ENCODE measurements around the gene SCG3.

SCG3 gene

GRCh38 chr15:51758645-51759044, 77.3 kb downstream of the SCG3 start:
- no peak for DNase-seq (ENCODE audit: low read depth)

GRCh38 chr15:51759557-51760070, 78.3 kb downstream of the SCG3 start:
- no peak for DNase-seq (ENCODE audit: low read depth)

- DNase-seq (ENCODE audit: low read depth), result no peak
These were observed 79.5 kb downstream of the SCG3 start for GRCh38 chr15:51760805-51761204.

- no peak for DNase-seq (ENCODE audit: low read depth)
These were observed 84.4 kb downstream of the SCG3 start for GRCh38 chr15:51765751-51766150.

GRCh38 chr15:51766341-51766740, 85.0 kb downstream of the SCG3 start:
- DNase-seq (ENCODE audit: low read depth), result no peak

GRCh38 chr15:51768018-51768417, 86.7 kb downstream of the SCG3 start:
- DNase-seq (ENCODE audit: low read depth), result no peak

All from activated T-helper 9 cell treated with anti-CD3 and anti-CD28 coated beads, Interleukin-2, amount 50 U/mL, for 16 hours (primary cell).